Left ventricle myocardium inferior (tissue), 1 donor: ENCODE data around the gene CLEC11A. TPM values are rescaled to one million over a fixed set of nuclear protein-coding genes. Genes with fewer than 3 reads are reported as not detected.

ENCODE experiments used
- DNase-seq: peaks from one replicate; pipeline ENCODE4 v3.0.0-alpha.2; 2020
- H3K27ac ChIP-seq: fragments of 200-600 bp; replicated peaks from 2 replicates; pipeline ENCODE4 v1.8.0; 2021
- H3K27me3 ChIP-seq: fragments of 200-600 bp; 2 replicates; pipeline ENCODE4 v1.8.0; 2021; ENCODE audit warnings: low read depth
- H3K36me3 ChIP-seq: fragments of 200-600 bp; 2 replicates; pipeline ENCODE4 v1.8.0; 2021
- H3K4me1 ChIP-seq: fragments of 200-600 bp; 2 replicates; pipeline ENCODE4 v1.8.0; 2021
- H3K4me3 ChIP-seq: fragments of 200-600 bp; 2 replicates; pipeline ENCODE4 v1.8.0; 2021; ENCODE audit warnings: mild to moderate bottlenecking, moderate library complexity
- H3K9me3 ChIP-seq: fragments of 200-600 bp; replicated peaks from 2 replicates; pipeline ENCODE4 v1.8.0; 2021
- CTCF ChIP-seq: fragments of 200-600 bp; IDR thresholded peaks from 2 replicates; pipeline ENCODE4 v1.8.0; 2021; ENCODE audit warnings: antibody characterized with exemption, mild to moderate bottlenecking, borderline replicate concordance
- intact Hi-C: fragments of 100-400 bp; cut with micrococcal nuclease; formaldehyde crosslinking; loops from one replicate; pipeline ENCODE4 v1.11.0; 2022
- total RNA-seq: library from RNA; stranded (reverse); fragmentation: NEBNext Ultra II Directional; extraction: Animal tissue kit (Norgen Biotek cat#: 25700); gene quantifications from one replicate; pipeline ENCODE4 v1.2.1, GENCODE V29; 2021
- donor health status: DM: no; HTN: yes; CAD: no; lungs with severe emphysema.

Gene CLEC11A
- total RNA-seq, 1 donor from 2014 or later: 6.2 TPM

- no peaks in the 10 kb centered on the region for H3K36me3 ChIP-seq
- no peak for TF ChIP-seq CTCF
- no peaks in the 10 kb centered on the region for H3K9me3 ChIP-seq
- H3K27me3 ChIP-seq: peaks cover 96% of the 10 kb centered on the region
- H3K27ac ChIP-seq: no peak overlapping the region
- H3K4me1 ChIP-seq: peaks cover 39% of the 10 kb centered on the region
- intact Hi-C loops: no loop called here
- no peak overlapping the region for H3K4me3 ChIP-seq
- no peak for DNase-seq
Observed at GRCh38 chr19:50721441-50722137, 1.6 kb upstream of the CLEC11A start.

GRCh38 chr19:50722201-50723013 is 757 bp upstream of the CLEC11A start:
- Histone ChIP-seq H3K9me3 (no peaks in the 10 kb centered on the region), H3K27ac (peak overlapping the region; percentile 66), H3K4me3 (peak overlapping the region; percentile 73), H3K36me3 (no peaks in the 10 kb centered on the region), H3K4me1 (peaks cover 39% of the 10 kb centered on the region), H3K27me3 (peaks cover 96% of the 10 kb centered on the region)
- no peak for TF ChIP-seq CTCF
- no peak for DNase-seq
- intact Hi-C loops: no loop called here

GRCh38 chr19:50723735-50724521 is 764 bp downstream of the CLEC11A start:
- H3K4me3 ChIP-seq: peak overlapping the region; percentile 73
- peaks cover 27% of the 10 kb centered on the region for H3K4me1 ChIP-seq
- H3K27me3 ChIP-seq: peaks cover 94% of the 10 kb centered on the region
- DNase-seq: no peak
- no peaks in the 10 kb centered on the region for H3K36me3 ChIP-seq
- no peak for TF ChIP-seq CTCF
- H3K27ac ChIP-seq: peak overlapping the region; percentile 66
- intact Hi-C loops: no loop called here
- H3K9me3 ChIP-seq: no peaks in the 10 kb centered on the region

- peak; percentile 77 for TF ChIP-seq CTCF
- Histone ChIP-seq H3K36me3 (no peaks in the 10 kb centered on the region), H3K9me3 (no peaks in the 10 kb centered on the region), H3K4me1 (peaks cover 24% of the 10 kb centered on the region), H3K27me3 (peaks cover 91% of the 10 kb centered on the region), H3K4me3 (peak overlapping the region; percentile 73), H3K27ac (peak overlapping the region; percentile 69)
- DNase-seq: peak; percentile 98
- intact Hi-C loops: no loop called here
Observed at GRCh38 chr19:50724522-50725217, 1.5 kb downstream of the CLEC11A start.
